Measurements from ENCODE around the gene SMPD3.
A peak's percentile ranks its signal among the peaks of the same experiment; 100 is the strongest.

SMPD3 gene

GRCh38 chr16:68370581-68371275 lies 77.6 kb downstream of the SMPD3 start:
- DNase-seq (ENCODE audit: low read depth, low spot score): no peak

GRCh38 chr16:68369697-68370580 lies 78.4 kb downstream of the SMPD3 start:
- DNase-seq (ENCODE audit: low read depth, low spot score): no peak

GRCh38 chr16:68369168-68369567 lies 79.1 kb downstream of the SMPD3 start:
- DNase-seq (ENCODE audit: low read depth, low spot score): no peak

GRCh38 chr16:68368301-68368888 lies 79.9 kb downstream of the SMPD3 start:
- DNase-seq (ENCODE audit: low read depth, low spot score): peak; percentile 64

- DNase-seq (ENCODE audit: low read depth, low spot score): no peak
Measured at GRCh38 chr16:68367891-68368290, 80.4 kb downstream of the SMPD3 start.

GRCh38 chr16:68367440-68367839 lies 80.9 kb downstream of the SMPD3 start:
- DNase-seq (ENCODE audit: low read depth, low spot score): no peak

- DNase-seq (ENCODE audit: low read depth, low spot score): peak; percentile 83
Measured at GRCh38 chr16:68367030-68367429, 81.3 kb downstream of the SMPD3 start.

GRCh38 chr16:68366062-68366461 lies 82.2 kb downstream of the SMPD3 start:
- DNase-seq (ENCODE audit: low read depth, low spot score): no peak

- no peak for DNase-seq (ENCODE audit: low read depth, low spot score)
Measured at GRCh38 chr16:68365167-68365817, 83.0 kb downstream of the SMPD3 start.

- no peak for DNase-seq (ENCODE audit: low read depth, low spot score)
Measured at GRCh38 chr16:68364561-68364998, 83.7 kb downstream of the SMPD3 start.

- no peak for DNase-seq (ENCODE audit: low read depth, low spot score)
Measured at GRCh38 chr16:68363658-68364521, 84.4 kb downstream of the SMPD3 start.

GRCh38 chr16:68362947-68363657 lies 85.2 kb downstream of the SMPD3 start:
- DNase-seq (ENCODE audit: low read depth, low spot score): no peak

GRCh38 chr16:68362262-68362913 lies 85.9 kb downstream of the SMPD3 start:
- DNase-seq (ENCODE audit: low read depth, low spot score): no peak

- DNase-seq (ENCODE audit: low read depth, low spot score): no peak
Measured at GRCh38 chr16:68361485-68361884, 86.8 kb downstream of the SMPD3 start.

- no peak for DNase-seq (ENCODE audit: low read depth, low spot score)
Measured at GRCh38 chr16:68360956-68361355, 87.4 kb downstream of the SMPD3 start.

GRCh38 chr16:68360547-68360946 lies 87.8 kb downstream of the SMPD3 start:
- DNase-seq (ENCODE audit: low read depth, low spot score): no peak

- DNase-seq (ENCODE audit: low read depth, low spot score): no peak
Measured at GRCh38 chr16:68359398-68360191, 88.7 kb downstream of the SMPD3 start.

GRCh38 chr16:68358951-68359350 lies 89.4 kb downstream of the SMPD3 start:
- DNase-seq (ENCODE audit: low read depth, low spot score): no peak

GRCh38 chr16:68357923-68358322 lies 90.4 kb downstream of the SMPD3 start:
- no peak for DNase-seq (ENCODE audit: low read depth, low spot score)
